HG03558 (cell line): ENCODE measurements around the gene SLC7A7.
"Not testable (repeated sequence)": the region's sequence is repeated elsewhere in the genome, so short reads cannot be mapped to it uniquely, and the experiment has no call there.

ENCODE experiments used
- ATAC-seq: cut with Tn5 transposase; IDR thresholded peaks from one replicate; pipeline ENCODE4 v1.9.1; 2021; ENCODE audit warnings: moderate number of reproducible peaks; ENCODE audit not compliant: unreplicated experiment; ENCODE audit errors: extremely low read depth

SLC7A7 gene

GRCh38 chr14:22796087-22796707 lies 19.0 kb downstream of the SLC7A7 start:
- ATAC-seq: no peak

DNA sequence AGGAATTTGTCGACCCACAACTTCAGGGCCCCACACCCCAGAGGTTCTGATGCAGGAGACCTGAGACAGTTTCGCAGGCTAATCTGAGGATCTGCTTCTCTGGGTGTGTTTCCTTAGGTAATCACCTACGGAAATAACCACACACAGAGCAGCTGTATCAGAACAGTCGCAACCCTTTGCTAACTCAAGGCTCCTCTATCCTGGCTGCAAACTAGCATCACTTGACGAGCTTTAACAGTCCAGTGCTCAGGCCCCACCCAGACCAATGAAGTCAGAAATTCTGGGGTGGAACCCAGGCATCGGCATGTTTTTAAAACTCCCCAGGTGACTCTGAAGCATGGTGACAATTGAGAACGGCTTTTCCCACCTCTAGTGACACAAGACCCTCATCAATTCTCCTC lies 20.7 kb downstream of the SLC7A7 start:
- ATAC-seq: no peak

GRCh38 chr14:22793976-22794375 lies 21.3 kb downstream of the SLC7A7 start:
- no peak for ATAC-seq

- ATAC-seq: not testable (repeated sequence)
Measured at GRCh38 chr14:22793550-22793949, 21.7 kb downstream of the SLC7A7 start.

DNA sequence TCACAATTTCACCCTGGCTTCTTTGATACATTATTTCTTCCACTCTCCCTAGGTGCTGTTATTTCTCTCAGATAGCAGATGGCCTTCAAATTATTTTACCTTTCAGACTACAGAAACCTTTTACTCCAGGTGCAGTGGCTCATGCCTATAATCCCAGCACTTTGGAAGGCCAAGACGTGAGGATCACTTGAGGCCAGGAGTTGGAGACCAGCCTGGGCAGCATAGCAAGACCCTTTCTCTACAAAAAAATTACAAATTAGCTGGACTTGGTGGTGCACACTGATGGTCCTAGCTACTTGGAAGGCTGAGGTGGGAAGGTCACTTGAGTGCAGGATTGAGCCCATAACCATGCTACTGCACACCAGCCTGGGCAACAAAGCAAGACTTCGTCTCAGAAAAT lies 23.1 kb downstream of the SLC7A7 start:
- no peak for ATAC-seq

GRCh38 chr14:22791301-22791700 lies 23.9 kb downstream of the SLC7A7 start:
- no peak for ATAC-seq

- no peak for ATAC-seq
Measured at GRCh38 chr14:22786685-22787084, 28.6 kb downstream of the SLC7A7 start.

DNA sequence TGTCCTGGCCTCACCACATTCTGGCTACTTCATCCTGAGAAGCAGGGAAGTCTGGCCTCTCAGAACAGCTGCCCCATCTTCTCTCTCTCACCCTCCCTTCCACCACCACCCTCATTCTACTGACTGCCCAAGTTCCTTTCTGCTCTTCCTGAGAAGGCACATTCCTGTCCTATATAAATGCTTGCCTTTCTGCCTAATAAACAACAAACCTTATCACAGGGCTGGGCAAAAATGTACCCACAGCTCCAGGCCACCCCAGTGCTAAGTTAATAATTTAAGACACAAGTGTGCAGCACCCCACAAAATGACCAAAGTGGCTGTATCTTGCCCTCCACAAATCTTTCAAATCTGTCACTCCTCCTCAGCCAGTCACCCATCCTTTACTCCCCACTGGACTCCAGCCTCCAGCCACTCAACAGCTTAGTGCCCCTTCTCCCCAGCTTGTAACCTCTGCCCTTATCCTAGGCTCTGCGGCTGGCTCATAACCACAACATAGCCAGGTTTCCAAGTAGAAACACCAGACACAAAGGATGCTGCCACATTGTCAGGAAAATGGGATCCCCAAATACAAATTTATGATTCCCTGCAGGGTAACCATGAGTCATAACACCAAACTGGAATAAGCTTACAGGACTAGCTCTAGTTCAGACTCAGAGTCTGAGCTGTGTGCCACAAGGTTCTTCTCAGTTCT lies 33.8 kb downstream of the SLC7A7 start:
- ATAC-seq: no peak

DNA sequence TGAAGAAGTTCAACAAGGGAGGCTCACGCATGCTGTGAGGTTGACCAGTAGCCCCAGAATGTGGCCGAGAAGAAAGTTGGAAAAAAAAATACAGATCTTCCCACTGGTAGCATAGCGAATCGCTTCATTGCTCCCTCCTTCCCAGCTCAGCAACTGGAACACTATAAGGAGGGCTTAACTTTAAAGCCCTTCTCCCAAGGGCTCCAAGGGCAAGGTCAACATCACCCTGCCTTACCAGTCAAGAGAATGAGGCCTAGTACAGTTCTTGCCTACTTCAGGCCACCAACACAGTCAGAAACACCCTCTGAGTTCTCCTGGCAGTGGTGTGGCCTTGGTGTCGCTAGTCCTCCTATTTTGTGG lies 34.3 kb downstream of the SLC7A7 start:
- no peak for ATAC-seq

DNA sequence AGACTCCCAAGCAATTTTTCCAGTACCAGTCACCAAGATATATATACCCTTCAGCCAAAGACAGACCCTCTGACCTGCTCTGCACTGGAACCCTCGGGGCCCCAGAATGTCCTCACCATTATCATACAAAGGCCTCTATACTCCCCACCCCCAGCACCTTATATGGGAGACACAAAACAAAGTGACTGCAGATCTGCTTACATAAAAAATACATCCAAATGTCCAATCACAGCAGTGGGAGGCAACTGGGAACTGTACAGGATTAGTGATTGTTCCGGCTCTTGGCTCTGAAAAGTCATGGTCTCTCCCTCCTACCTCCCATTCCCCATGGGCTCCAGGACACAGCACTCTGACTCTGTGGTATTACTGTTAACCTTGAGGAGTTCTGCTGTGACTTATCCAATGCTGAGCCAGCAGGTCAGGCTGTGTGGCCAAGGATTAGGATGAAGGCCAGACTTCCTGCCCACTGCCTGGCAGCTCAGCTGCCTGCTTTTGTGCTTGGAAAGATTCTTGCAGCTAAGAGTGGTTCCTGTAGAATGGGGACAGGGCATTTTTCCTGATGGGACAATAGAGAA lies 35.0 kb downstream of the SLC7A7 start:
- ATAC-seq: no peak

DNA sequence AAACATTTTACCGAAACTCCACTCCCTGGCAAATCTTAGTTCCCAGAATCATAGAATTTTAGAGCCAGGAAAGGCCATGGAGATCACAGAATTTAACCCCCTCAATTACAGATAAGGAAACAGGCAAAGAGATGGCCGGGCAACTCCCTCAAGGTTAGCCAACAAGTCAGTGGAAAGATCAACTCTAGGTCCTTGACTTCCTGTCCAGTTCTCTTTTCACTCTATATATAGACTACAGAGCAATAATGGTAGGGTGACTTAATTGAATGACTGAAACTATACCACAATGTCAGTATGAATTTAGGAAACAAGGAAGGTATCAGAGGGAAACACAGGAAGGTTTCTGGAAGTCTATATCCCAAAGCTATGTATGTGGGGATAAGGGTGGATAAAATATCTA lies 37.2 kb downstream of the SLC7A7 start:
- no peak for ATAC-seq

- not testable (repeated sequence) for ATAC-seq
Measured at GRCh38 chr14:22776849-22777248, 38.4 kb downstream of the SLC7A7 start.

DNA sequence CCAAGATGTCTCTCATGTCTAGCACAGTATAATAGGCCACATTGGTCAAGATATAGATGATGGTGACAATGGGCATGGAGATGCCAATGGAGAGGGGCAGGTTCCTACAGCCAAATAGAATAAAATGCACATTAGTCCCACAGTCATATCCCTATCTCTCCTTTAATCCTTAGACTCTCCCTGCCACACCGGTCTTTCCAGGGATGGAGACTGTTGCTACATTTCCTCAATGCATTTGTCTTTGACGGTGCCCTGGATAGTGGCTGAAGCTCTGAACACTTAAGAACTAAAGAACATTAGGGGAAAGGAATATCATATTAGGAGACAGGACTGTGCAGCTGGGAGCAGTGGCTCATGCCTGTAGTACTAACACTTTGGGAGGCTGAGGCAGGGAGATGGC lies 39.0 kb downstream of the SLC7A7 start:
- no peak for ATAC-seq

DNA sequence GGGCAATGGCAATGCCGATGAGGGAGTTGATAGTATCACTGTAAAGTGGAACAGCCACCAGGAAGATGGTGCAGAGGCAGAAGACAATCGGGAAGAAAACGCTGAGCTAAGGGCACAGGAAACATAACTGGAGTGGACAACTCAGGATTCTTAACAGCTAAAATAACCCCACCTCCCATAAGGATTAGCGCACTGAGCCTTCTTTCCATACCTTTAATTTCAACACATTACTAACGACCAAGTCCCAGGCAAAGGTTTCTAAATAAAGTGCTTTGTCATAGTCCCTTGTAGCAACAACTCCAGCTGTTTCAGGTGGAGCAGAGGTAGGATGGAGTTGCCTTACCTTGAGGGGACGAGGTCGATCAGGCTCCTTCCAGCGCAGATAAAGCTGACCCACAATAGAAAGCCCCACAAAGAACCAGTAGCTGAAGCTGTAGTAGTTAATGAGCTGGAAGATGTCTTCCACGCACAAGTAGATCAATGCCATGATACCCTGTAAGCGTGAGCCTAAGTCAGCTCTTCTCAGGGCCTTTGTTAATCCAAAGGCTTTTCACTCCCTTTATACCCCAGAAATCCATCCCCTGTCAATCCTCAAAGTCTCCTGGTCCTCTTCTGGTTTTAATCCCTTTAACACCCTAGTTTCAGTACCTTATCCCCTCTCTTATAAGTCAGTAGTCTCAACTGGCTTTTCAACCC lies 41.1 kb downstream of the SLC7A7 start:
- ATAC-seq: no peak

GRCh38 chr14:22773162-22774010 lies 41.8 kb downstream of the SLC7A7 start:
- ATAC-seq: no peak

DNA sequence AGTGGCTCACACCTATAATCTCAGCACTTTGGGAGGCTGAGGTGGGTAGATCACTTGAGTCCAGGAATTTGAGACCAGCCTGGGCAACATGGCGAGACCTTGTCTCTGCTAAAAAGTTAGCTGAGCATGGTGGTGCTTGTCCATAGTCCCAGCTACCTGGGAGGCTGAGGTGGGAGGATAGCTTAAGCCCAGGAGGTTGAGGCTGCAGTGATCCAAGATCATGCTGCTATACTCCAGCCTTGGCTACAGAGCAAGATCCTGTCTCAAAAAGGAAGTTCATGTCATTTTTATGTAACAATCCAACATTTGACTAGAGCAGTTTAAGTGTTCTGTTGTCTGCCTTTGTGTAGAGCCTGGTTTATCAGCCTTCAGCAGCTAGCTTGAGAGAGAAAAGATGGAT lies 42.5 kb downstream of the SLC7A7 start:
- no peak for ATAC-seq

GRCh38 chr14:22770481-22771187 lies 44.6 kb downstream of the SLC7A7 start:
- ATAC-seq: no peak

DNA sequence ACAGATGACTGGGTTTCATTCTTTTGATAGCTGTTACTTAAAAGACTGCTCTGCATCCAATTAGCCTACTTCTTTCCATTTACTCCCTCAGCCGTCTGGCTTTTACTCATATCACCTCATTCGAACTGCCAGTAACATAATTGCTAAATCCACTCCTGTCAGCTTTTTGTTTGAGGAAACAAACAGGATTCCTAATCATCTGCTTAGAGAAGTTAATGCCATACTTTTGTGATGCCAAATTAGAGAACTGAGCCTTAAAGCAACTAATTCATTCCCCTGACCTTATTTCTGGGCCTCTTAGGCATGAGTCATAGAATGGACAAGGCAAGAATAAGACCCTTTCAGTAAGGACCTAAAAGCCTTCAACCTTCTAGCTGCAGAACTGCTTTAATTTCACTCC lies 45.9 kb downstream of the SLC7A7 start:
- no peak for ATAC-seq

GRCh38 chr14:22768947-22769346 lies 46.3 kb downstream of the SLC7A7 start:
- ATAC-seq: no peak

DNA sequence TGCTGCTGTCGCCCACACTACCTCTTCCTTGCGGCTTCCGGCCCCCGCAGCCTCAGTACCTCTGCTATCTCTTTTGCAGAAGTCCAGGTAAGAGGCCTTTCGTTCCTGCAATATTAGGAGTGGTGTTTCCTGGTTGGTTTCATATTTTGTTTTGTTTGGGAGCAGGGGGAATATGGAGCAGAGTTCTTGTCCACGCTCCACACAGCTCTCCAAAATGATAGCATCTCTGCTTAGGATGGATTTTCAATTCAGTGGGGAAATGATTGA lies 48.0 kb downstream of the SLC7A7 start:
- no peak for ATAC-seq
